NT2/D1 (cell line): Measurements from ENCODE around the gene UBA52.

ENCODE experiments used
- YY1 ChIP-seq: IDR thresholded peaks from 2 replicates; pipeline ENCODE4 v1.6.1; 2011; ENCODE audit not compliant: insufficient read length, insufficient read depth
- ZNF274 ChIP-seq: IDR thresholded peaks from 2 replicates; pipeline ENCODE4 v1.6.1; 2011; ENCODE audit warnings: mild to moderate bottlenecking, low read depth, low read length

DNA sequence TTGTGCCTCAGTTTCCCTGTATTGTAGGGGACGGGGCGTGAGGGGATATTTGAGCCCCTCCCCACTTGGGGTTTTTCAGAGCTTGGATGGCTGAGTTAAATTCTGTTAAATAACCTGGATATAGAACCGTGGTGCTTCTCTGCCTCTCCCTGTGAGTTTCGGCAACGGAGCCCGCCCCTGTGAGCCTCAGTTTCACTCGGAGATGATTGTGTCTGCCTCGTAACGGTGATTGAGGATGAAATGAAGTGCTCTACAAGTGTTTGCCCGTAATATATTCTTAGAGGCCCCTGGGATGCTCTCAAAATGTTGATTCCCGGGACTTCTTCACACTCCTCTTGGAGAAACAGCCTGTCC lies 13.5 kb upstream of the UBA52 start:
- TF ChIP-seq ZNF274 (no peak), YY1 (no peak)
